Karpas-422 (cell line): Measurements from ENCODE around the gene TTC5. TPM values are rescaled to one million over a fixed set of nuclear protein-coding genes. Genes with fewer than 3 reads are reported as not detected.

Source experiments
- DNase-seq: peaks from one replicate; pipeline ENCODE4 v3.0.0-alpha.2; 2015
- H2AFZ ChIP-seq: fragments of 200-600 bp; sonication (generic); 2 replicates; pipeline ENCODE4 v1.6.1; 2014; ENCODE audit warnings: antibody characterized with exemption, low read length, mixed read lengths
- H3K27ac ChIP-seq: fragments of 200-600 bp; sonication (generic); 2 replicates; pipeline ENCODE4 v1.5.1; 2014; ENCODE audit warnings: mild to moderate bottlenecking, low read length, moderate library complexity
- H3K27me3 ChIP-seq: fragments of 200-600 bp; sonication (generic); 2 replicates; pipeline ENCODE4 v1.6.1; 2014; ENCODE audit warnings: low read length, mixed read lengths
- H3K36me3 ChIP-seq: fragments of 200-600 bp; sonication (generic); 2 replicates; pipeline ENCODE4 v1.6.1; 2014; ENCODE audit warnings: low read length, mixed read lengths; ENCODE audit not compliant: insufficient read depth
- H3K4me1 ChIP-seq: fragments of 200-600 bp; sonication (generic); 2 replicates; pipeline ENCODE4 v1.6.1; 2014; ENCODE audit warnings: mild to moderate bottlenecking, low read length, mixed read lengths
- H3K4me2 ChIP-seq: fragments of 200-600 bp; sonication (generic); 2 replicates; pipeline ENCODE4 v1.6.1; 2014; ENCODE audit warnings: low read length, low read depth, mild to moderate bottlenecking; ENCODE audit not compliant: poor library complexity, severe bottlenecking
- H3K4me3 ChIP-seq: fragments of 200-600 bp; sonication (generic); 2 replicates; pipeline ENCODE4 v1.5.1; 2014; ENCODE audit warnings: mild to moderate bottlenecking, antibody characterized with exemption, low read length, mixed read lengths
- H3K79me2 ChIP-seq: fragments of 200-600 bp; sonication (generic); 2 replicates; pipeline ENCODE4 v1.6.1; 2014; ENCODE audit warnings: mild to moderate bottlenecking, low read length, mixed read lengths
- H3K9ac ChIP-seq: fragments of 200-600 bp; sonication (generic); 2 replicates; pipeline ENCODE4 v1.6.0; 2014; ENCODE audit warnings: low read length
- H3K9me2 ChIP-seq: fragments of 200-600 bp; sonication (generic), shearing (Covaris generic); replicated peaks from 2 replicates; pipeline ENCODE4 v1.6.0; 2014; ENCODE audit warnings: mild to moderate bottlenecking, low read length, moderate library complexity; ENCODE audit not compliant: insufficient read depth
- H3K9me3 ChIP-seq: fragments of 300-700, 200-600 bp; sonication (generic); 2 replicates; pipeline ENCODE4 v1.6.1; 2014; ENCODE audit warnings: low read length, mixed read lengths
- H4K20me1 ChIP-seq: fragments of 200-600 bp; sonication (generic); 2 replicates; pipeline ENCODE4 v1.6.1; 2014; ENCODE audit warnings: mild to moderate bottlenecking, antibody characterized with exemption, low read length, low read depth; ENCODE audit not compliant: insufficient read depth
- small RNA-seq: library from RNA; depleted of rRNA; stranded (forward); fragments of <200 nt; gene quantifications from one replicate; pipeline ENCODE3, GENCODE V24; 2014
- total RNA-seq: library from RNA; depleted of rRNA; stranded (reverse); fragments of >200 nt; shearing (Covaris generic); gene quantifications from 2 replicates; pipeline ENCODE4 v1.2.3, GENCODE V29; 2014; ENCODE audit warnings: low replicate concordance; rRNA removed

The TTC5 gene
- total RNA-seq, 1 experiment from 2014 or later, result 28.0 TPM

GRCh38 chr14:20247646-20248246, 58.0 kb downstream of the TTC5 start:
- H3K4me2 ChIP-seq, result no peak overlapping the region
- H3K36me3 ChIP-seq, result no peaks in the 10 kb centered on the region
- no peak overlapping the region for H3K27ac ChIP-seq
- no peaks in the 10 kb centered on the region for H3K79me2 ChIP-seq
- DNase-seq, result peak; percentile 78
- H3K4me3 ChIP-seq, result no peak overlapping the region
- no peak overlapping the region for H3K9ac ChIP-seq
- H2AFZ ChIP-seq, result no peak overlapping the region
- H4K20me1 ChIP-seq, result no peaks in the 10 kb centered on the region
- H3K27me3 ChIP-seq, result 0 out of 2 replicates have a peak, but pooled peaks cover 3% of the 10 kb centered on the region
- no peaks in the 10 kb centered on the region for H3K9me2 ChIP-seq
- peaks cover 3% of the 10 kb centered on the region; the same call in 1 of the 2 replicates for H3K9me3 ChIP-seq
- no peaks in the 10 kb centered on the region for H3K4me1 ChIP-seq

Small RNA genes within 50 kb of the gene (small RNA-seq; reads per million reads assigned to genes)
- not detected for gene SNORA79B
- 235 reads per million, percentile 99 among the genes with 10 or more reads in this experiment for gene SNORD126

Other genes starting within 250 kb of the TTC5 start
- not detected in 2 replicates for gene OR4L1, start 245.9 kb downstream of the TTC5 start, total RNA-seq
- gene OR4K17, start 195.2 kb downstream of the TTC5 start, total RNA-seq, result not detected in 2 replicates
- not detected in 2 replicates for gene OR4N5, start 167.1 kb downstream of the TTC5 start, total RNA-seq
- not detected in 2 replicates for gene OR11G2, start 115.1 kb downstream of the TTC5 start, total RNA-seq
- not detected in 2 replicates for gene OR11H6, start 82.2 kb downstream of the TTC5 start, total RNA-seq
- not detected in 2 replicates for gene OR11H7, start 77.0 kb downstream of the TTC5 start, total RNA-seq
- not detected in 2 replicates for gene OR11H4, start 66.7 kb downstream of the TTC5 start, total RNA-seq
- gene CCNB1IP1, start 27.3 kb upstream of the TTC5 start, total RNA-seq, result 103 and 127 TPM in 2 replicates
- gene PARP2, start 37.7 kb upstream of the TTC5 start, total RNA-seq, result 25.0 and 33.4 TPM in 2 replicates
- gene TEP1, start 107.5 kb upstream of the TTC5 start, total RNA-seq, result 23.0 and 23.1 TPM in 2 replicates
- gene KLHL33, start 130.2 kb upstream of the TTC5 start, total RNA-seq, result not detected in 2 replicates
- gene OSGEP, start 148.9 kb upstream of the TTC5 start, total RNA-seq, result 63.0 and 84.1 TPM in 2 replicates
- 97.8 and 118 TPM in 2 replicates for gene APEX1, start 149.3 kb upstream of the TTC5 start, total RNA-seq
- 29.4 and 45.2 TPM in 2 replicates for gene PIP4P1, start 155.5 kb upstream of the TTC5 start, total RNA-seq
- gene PNP, start 163.5 kb upstream of the TTC5 start, total RNA-seq, result 104 and 138 TPM in 2 replicates
- not detected in 2 replicates for gene RNASE10, start 199.6 kb upstream of the TTC5 start, total RNA-seq